OCI-LY1 (cell line): Measurements from ENCODE around the gene OR5B17.

Source experiments
- EZH2 ChIP-seq: fragments of 200-600 bp; sonication (generic), shearing (Covaris generic); IDR thresholded peaks from 2 replicates; pipeline ENCODE4 v1.8.0; 2017; ENCODE audit warnings: borderline replicate concordance, mixed run types, mild to moderate bottlenecking, antibody characterized with exemption, low read length, moderate library complexity, mixed read lengths
- TF ChIP-seq, protein P1 (sequence below): fragments of 200-600 bp; sonication (generic), shearing (Covaris generic); IDR thresholded peaks from 2 replicates; pipeline ENCODE4 v1.5.1; 2017; ENCODE audit warnings: mild to moderate bottlenecking, antibody characterized with exemption, low read length, moderate library complexity, mixed read lengths

DNA sequence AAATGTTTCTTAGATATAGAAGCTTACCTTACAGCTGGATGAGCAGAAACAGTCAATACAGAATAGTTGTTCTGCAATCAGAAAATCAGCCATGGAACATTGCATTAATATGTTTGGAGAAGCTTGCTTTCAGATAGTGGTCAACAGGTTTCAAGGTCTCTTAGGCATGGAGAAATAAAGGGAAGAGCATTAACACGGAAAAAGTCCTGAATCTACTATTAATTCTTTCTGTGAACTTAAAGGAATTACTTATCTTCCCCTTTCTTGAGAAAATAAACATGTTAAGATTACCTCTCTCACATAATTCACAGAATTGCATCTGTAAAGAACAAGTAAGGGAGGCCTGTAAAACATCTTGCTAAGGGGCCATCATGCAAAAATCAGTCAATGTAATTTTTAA is 47.9 kb upstream of the OR5B17 start, which contains the start of gene OR5B3:
- TF ChIP-seq, protein P1, sequence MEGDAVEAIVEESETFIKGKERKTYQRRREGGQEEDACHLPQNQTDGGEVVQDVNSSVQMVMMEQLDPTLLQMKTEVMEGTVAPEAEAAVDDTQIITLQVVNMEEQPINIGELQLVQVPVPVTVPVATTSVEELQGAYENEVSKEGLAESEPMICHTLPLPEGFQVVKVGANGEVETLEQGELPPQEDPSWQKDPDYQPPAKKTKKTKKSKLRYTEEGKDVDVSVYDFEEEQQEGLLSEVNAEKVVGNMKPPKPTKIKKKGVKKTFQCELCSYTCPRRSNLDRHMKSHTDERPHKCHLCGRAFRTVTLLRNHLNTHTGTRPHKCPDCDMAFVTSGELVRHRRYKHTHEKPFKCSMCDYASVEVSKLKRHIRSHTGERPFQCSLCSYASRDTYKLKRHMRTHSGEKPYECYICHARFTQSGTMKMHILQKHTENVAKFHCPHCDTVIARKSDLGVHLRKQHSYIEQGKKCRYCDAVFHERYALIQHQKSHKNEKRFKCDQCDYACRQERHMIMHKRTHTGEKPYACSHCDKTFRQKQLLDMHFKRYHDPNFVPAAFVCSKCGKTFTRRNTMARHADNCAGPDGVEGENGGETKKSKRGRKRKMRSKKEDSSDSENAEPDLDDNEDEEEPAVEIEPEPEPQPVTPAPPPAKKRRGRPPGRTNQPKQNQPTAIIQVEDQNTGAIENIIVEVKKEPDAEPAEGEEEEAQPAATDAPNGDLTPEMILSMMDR: no peak
- no peak for TF ChIP-seq EZH2
